ENCODE data around the gene ADISSP.

The ADISSP gene

DNA sequence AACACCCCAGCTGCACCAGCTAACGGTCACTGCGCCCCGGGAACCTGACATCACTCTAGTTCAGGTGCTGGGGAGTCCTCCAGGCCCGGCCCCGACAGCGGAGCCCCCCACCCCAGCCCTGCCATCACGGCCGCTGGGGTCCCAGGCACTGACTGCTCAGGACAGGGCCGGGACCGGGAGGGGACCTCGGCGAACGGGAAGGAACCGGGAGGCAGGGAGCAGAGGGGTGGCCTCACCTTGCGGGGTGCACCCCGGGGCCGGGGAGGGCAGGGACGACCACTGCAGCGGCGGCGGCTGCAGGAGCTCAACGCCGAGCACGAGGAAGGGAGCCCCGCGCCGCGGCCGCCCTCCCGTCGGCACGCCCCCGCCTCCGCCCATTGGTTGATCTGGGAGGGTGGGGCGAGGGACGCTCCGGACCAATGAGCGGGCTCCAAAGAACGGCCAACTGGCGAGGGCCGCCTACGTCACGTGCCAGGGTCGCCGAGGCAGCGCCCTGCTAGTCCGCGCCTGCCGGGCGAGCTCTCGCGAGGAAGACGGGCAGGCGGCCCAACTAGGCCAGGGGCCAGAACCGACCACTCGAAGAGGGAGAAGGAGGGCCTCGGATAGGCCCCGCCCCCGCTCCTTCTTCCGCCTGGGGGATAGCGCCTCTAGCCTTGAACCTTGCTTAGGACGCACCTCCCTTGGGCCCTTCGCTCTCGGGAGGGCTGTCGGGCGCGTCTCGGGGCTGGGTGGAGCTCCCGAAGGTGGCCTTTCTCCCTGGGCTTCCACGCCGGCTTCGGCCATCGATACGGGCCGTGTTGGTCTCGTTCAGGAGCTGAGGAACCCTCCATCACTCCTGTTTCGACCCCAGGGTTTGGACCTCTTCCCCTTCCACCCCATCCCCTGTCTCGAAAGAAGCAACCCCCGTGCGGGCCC is at the start of gene ADISSP:
Gene ADISSP (minus strand): TSS at position 327 of the 915 bp plus-strand sequence. CDS start 7,653 bp downstream, outside the sequence.
- FAIRE-seq = peak; percentile 98

DNA sequence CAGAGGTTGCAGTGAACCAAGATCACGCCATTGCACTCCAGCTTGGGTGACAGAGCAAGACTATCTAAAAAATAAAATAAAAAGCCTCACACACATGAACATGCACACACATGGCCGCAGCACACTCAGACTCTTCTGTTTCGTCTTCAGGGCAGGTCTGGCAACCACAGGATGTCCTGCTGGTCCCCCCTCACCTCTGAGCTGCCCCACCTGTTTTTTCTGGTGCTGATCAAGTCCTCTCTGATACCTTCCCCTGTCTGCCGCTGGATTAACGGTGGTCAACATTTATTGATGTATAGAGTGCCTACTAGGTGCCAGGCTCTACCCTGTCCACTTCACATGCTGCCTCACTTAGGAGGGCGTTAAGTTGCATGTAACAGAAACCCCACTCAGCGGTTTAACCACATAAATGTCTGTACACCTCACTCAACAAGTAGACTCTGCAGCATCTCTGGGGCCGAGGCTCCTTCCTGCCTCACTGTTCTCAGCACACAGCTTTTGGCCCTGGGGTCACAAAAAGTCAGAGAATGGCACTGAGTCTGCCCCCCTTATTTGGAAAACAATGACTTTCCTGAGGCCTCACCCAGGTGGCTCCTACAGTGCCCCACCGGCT is 48.3 kb upstream of the ADISSP start:
- no peak for FAIRE-seq

DNA sequence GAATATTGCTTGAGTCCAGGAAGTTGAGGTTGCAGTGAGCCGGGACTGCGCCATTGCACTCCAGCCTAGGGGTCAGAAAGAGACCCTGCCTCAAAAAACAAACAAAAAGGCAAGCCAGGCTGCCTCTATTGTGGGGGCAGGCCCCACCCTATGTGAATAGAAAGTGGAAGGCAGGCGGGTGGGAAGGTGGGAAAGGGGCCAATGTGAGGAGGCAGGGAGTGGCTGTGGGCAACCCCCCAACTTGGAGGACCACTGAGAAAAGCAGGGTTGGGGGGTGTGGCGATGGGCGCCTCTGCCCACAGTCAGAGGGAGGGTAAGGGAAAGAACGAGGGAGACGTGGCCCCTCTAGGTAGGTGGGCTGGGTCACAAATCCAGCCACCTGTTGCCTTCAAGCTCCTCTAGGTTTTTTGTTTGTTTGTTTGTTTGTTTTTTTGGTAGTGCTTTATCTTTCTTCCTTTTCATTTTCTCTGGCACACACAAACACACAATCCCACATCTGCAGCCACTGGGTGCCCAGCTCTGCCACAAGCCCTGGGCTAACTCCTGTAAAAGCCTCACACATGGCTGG is 47.5 kb upstream of the ADISSP start:
- FAIRE-seq = no peak

DNA sequence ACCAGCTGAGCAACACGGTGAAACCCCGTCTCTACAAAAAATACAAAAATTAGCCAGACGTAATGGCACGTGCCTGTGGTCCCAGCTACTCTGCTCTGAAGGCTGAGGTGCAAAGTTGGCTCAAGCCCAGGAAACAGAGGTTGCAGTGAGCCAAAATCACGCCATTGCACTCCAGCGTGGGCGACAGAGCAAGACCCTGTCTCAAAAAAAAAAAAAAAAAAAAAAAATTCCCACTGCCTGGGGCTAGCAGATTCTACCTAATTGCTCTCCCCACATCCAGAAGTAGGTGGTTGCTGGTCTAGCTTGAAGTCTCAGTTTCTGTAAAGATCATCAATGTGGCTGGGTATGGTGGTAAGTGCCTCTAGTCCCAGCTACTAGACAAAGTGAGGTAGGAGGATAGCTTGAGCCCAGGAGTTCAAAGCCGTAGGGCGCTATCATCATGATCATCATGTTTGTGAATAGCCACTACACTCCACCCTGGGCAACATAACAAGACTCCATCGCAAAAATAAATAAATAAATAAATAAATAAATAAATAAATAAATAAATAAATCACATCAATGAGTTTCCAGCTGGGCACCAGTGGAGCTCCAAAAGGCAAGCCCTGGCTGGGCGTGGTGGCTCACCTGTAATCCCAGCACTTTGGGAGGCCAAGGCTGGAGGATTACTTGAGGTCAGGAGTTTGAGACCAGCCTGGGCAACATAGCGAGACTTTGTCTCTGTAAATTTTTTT is 46.5 kb upstream of the ADISSP start:
- FAIRE-seq = no peak

DNA sequence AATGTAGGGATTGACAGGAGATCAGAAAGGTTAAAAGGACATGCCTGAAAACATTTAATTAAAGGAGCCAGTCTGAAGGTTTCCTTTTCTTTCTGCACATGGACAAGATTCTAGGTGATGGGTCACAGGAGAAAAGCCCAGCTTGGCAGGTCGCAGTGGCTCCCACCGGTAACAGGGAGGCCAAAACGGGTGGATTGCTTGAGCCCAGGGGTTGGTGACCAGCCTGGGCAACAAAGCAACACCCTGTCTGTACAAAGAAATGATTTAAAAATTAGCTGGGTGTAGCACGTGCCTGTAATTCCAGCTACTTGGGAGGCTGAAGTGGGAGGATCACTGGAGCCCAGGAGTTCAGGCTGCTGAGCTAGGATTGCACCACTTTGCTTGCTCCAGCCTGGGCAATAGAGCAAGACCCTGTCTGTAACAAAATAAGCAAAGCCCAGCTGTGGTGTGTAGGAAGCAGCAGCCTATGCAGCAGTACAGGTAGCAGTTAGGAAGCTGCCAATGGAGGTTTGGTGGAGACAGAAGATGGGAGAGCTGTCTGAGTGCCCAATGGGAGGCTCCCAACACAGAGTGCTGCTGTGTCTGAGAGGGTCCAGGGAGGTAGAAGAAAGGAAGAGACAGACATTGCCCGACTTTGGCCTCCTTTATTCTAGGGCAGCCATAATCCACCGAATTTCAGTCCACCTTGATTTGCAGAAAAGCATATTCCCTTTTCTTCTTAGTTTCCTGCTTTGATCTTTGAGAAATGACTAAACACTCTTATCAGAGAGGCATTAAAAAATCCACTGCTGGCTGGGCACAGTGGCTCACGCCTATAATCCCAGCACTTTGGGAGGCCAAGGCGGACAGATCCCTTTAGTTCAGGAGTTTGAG is 45.7 kb upstream of the ADISSP start:
- FAIRE-seq = no peak

DNA sequence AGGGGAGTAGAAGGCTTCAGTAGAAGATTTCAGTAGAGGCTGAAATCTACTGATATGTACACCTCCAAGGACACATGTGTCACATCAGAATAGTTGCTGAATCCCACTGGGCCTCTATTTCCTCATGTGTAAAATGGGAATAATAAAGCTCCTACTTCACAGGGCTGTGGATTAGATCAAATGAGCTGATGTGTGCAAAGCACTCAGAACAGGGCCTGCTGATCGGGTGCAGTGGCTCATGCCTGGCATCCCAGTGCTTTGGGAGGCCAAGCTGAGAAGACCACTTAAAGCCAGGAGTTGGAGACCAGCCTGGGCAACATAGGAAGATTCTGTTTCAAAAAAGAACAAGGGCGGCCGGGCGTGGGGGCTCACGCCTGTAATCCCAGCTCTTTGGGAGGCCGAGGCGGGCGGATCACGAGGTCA is 44.7 kb upstream of the ADISSP start:
- FAIRE-seq = no peak

DNA sequence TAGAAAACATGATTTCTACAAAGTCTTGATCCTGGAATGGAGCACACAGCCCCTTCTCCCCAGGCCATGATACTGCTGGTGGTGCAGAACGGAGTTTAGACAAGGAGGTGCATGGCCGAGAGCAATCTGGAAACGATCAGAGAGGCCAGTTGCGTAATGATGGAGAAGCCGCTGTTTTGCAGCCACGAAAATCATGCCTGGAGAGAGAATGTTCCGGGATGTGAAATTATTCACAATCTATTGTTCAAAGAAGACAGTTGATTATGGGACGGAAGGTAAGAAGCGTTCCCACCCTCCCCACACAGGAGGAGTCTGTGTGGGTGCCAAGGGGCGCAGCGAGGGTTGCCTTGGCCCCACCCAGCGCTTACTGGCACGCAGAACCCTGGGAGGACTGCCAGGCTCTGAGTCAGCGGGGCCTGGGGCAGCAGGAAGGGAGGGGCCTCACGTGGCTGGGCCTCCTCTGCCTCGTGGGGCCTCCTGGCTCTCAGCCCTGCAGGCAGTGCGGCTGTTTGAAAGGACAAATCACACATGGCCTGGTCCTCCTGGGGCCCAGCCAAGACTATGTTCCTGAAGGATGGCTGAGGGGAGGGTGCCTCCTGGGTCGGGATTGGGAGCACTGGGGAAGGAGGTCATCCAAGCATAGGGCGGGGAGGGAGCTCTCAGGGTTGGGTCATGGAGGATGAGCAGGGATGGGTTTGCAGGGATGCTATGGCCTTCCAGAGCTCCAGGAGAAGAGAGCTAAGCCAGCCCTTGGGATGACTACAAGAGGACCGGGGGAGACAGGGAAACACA is 44.1 kb upstream of the ADISSP start:
- FAIRE-seq = peak; percentile 91

DNA sequence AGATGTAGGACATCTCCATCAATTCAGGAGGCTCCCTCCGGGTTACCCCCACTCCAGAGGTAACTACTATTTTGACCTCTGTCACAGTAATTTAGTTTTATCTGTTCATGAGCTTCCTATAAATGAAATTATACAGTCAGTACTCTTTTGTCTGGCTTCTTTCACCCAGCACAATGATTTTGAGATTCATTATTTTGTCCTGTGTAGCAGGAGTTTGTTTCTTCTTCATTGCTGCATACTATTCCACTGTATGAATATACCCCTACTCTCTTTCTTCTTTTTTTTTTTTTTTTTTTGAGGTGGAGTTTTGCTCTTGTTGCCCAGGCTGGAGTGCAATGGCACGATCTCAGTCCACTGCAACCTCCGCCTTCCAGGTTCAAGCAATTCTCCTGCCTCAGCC is 41.0 kb upstream of the ADISSP start:
- FAIRE-seq = no peak

DNA sequence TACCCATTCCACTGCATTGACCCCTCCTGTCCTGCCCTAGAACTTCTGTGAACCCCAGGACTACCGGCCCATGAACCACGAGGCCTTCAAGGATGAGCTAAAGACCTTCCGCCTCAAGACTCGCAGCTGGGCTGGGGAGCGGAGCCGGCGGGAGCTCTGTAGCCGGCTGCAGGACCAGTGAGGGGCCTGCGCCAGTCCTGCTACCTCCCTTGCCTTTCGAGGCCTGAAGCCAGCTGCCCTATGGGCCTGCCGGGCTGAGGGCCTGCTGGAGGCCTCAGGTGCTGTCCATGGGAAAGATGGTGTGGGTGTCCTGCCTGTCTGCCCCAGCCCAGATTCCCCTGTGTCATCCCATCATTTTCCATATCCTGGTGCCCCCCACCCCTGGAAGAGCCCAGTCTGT is 37.2 kb upstream of the ADISSP start:
- FAIRE-seq = no peak

DNA sequence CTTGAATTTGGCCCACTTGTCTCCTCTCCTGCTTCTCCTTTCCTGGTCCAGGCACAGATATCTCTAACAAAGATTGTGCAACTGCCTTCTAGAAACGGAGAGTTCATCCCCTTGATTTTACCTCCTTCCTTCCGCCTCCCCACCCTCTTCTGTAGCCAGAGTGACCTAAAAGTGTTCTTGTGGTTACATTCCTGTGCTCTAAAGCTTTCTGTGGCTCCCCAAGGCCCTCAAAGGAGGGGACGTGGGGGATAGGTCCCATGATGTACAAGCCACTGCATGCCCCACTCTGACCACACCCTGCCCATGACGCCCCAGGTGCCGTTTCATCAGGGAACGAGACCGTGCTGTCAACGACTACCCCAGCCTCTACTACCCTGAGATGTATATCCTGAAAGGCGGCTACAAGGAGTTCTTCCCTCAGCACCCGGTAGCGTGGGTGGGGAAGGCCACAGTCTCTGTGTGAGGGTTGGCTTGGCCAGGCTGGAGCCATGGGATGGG is 36.8 kb upstream of the ADISSP start:
- FAIRE-seq = no peak

DNA sequence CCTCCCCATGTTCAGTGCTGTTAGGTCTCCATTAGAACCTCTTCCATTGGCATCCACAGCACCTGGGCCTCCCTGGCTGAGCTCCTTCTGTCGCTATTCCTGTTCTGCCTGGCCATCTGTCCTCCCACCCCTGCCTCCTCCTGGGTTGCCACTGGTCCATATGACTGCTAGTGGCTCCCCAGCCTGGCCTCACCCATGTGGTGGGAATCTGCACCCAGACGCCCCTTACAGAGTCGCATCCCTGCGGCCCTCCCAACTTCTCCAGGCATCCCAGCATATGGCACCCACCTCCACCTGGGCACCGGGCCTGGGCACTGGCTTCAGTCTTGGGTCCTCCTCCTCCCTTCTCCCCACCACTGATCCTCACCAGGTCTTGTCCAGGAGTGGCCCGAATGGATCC is 36.3 kb upstream of the ADISSP start:
- no peak for FAIRE-seq

DNA sequence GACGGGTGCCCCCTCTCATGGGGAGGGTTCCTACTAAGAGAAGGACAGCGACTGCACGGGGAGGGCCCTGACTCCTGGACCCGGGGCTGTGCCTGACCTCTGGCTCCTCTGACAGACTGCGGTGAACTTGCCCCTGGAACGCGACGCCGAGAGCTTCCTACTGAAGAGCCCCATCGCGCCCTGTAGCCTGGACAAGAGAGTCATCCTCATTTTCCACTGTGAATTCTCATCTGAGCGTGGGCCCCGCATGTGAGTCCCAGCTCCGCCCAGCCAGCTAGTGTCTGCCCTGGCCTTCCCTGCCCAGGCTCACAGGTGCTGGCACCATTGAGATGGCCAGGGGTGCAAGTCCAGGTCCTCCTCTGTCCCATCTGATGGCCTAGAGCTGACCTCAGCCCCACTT is 35.7 kb upstream of the ADISSP start:
- no peak for FAIRE-seq

DNA sequence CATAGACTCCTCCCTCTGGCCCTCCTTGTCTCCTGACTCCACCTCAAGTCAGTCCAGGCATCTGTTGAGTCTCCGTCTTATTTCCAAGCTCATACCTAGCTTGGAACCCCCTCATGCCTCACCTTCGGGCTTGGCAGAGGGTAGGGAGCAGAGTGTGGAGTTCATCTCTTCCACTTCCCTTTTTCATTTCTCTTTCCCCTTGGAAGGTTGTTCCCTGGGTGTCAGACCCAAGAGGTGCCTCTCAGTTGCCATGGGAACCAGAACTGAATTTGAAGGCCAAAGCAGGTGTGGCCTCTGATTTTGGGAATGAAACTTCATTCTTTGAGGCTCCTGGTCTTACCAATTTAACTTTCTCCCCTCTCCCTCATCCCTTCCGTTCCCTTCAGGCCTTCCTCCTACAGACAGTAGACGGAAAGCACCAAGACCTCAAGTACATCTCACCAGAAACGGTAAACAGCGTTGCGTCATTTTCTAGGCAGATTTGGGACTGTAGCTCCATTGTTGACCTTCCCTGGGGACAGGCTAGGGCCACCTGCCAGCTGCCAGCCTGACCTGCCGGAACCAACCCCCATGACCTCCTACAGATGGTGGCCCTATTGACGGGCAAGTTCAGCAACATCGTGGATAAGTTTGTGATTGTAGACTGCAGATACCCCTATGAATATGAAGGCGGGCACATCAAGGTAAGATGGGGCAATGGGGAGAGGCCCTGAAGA is 35.1 kb upstream of the ADISSP start:
- no peak for FAIRE-seq

DNA sequence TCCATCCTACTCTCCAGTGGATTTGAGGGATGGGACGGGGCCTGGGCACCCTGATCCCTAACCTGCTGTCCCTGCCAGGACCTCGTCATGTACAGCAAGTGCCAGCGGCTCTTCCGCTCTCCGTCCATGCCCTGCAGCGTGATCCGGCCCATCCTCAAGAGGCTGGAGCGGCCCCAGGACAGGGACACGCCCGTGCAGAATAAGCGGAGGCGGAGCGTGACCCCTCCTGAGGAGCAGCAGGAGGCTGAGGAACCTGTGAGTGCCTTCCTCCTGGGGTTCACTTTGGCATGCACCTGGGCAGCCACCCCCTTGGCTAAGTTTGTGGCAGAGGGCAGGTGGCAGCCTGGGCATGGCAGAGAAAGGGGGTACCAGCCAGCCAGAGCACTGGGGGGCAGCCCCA is 34.3 kb upstream of the ADISSP start:
- no peak for FAIRE-seq

DNA sequence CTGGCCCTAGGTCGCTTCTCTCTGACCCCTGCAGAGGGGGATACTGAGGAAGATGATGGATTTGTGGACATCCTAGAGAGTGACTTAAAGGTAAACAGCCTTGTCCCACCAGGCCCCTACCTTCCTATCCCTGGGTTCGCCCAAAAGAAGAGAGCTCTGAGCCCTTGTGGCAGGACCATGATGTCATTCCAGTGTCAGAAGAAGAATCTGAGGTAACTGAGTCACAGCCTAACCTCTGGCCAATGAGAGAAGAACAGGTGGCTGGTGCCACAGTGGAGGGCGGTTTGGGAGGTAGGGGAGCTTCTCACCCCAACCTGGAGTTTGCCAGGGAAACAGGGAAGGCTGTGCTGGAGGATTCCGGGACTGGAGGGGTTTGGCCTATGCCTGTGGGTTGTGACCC is 33.7 kb upstream of the ADISSP start:
- no peak for FAIRE-seq

DNA sequence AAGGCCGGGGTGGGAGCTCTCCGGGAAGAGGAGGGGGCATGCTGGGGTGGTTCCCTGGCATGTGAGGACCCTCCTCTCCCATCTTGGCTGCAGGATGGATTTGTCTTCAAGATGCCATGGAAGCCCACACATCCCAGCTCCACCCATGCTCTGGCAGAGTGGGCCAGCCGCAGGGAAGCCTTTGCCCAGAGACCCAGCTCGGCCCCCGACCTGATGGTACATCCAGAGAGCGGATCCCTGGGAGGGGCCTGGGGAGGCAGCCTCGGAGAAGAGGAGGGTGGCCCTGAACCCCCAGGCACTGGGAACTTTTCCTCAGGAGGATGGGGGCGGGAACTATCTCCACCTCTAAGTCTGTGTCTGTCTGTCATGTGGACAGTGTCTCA is 33.3 kb upstream of the ADISSP start:
- FAIRE-seq = no peak

DNA sequence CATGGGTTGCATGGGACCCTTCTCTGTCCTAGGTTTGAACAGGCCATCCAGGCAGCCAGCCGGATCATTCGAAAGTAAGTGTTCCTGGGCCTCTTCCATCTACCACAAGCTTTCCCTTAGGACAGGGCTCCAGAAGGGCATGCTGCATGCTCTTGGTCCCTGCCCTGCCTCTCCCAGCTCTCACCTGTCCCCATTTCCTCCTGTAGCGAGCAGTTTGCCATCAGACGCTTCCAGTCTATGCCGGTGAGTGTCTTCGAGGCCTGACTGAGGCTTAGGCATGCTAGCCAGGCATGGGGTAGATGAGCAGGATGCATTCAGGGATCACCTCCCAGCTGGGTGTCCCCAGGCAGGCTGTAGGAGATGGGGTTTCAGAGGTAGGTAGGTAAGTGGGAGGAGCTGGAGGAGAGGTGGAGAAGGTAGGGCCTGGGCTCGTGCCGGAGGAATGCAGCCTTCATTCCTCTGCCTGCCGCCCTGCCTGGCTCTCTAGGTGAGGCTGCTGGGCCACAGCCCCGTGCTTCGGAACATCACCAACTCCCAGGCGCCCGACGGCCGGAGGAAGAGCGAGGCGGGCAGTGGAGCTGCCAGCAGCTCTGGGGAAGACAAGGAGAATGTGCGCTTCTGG is 32.8 kb upstream of the ADISSP start:
- FAIRE-seq = no peak

DNA sequence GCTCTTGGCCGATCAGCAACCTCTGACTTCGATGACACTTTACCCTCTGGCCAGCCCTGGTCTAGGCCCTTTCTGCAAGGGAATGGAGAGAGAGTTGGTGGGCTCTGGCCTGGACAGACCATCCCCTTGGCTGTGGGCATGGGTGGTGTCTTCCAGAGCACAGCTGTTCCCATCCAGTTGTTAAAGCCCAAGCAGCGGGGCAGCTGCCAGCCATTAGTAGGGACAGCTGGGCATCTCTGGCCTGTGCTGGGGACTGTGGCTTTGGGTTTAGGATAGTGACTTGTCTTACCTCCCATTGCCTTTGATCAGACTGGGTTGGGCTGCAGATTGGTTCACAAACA is 31.3 kb upstream of the ADISSP start:
- no peak for FAIRE-seq

DNA sequence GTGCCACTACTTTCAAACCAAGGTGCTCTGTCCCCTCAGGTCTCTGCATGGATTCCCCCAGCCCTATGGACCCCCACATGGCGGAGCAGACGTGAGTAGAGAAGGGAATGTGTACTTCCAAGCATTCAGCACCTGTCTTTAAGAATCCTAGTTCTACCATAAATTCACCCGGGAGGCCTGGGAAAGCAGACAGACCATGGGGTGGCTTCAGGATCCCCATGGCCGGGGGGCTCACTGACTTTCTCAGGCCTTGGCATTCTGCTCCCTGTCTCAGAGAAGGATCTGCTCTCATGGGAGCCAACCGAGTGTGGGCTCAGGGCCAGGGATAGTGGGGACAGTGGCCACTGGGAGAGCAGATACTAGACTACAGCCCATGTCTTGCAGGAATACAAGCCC is 30.8 kb upstream of the ADISSP start:
- FAIRE-seq = no peak

Measured in endometrium (tissue), 2 donors.